Right forelimb (tissue), 1 donor: Measurements from ENCODE around the gene ZEB2.
"Not testable (repeated sequence)": the region's sequence is repeated elsewhere in the genome, so short reads cannot be mapped to it uniquely, and the experiment has no call there.

Experiments used
- DNase-seq: peaks from one replicate; pipeline ENCODE4 v3.0.0-alpha.2; 2018

Gene ZEB2

GRCh38 chr2:144374163-144374661 lies 145.7 kb downstream of the ZEB2 start:
- DNase-seq: no peak

DNA sequence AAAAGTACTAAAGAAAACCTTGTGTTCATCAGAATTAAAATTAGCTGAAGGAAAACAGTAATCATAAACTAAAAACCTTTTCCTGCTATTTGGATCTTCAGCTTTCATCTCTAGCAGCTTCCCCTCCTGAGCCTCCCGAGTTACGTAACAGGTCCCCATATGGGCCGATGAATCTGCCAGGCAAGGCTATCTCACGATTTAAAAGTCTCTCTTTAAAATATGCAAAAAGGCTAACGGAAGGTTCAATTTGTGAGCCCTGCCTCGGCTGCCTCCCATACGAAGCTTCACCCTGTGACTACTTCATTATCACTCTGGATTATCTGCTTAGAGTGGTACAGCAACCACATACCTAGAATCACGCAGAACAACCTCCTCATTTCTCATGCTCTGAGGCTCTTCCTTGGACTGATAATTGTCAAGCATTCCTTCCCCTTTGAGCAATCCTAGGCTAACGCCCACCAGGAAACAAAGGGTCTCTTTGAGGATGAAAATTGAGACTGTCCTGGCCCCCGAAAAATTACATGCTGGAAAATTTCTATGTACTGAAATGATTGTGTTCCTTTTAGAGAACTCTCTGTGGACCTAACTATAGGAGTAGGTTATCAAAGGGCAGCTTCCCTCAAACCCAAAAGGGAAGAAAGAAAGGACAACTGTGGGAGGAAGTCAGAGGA lies 147.4 kb downstream of the ZEB2 start:
- no peak for DNase-seq

DNA sequence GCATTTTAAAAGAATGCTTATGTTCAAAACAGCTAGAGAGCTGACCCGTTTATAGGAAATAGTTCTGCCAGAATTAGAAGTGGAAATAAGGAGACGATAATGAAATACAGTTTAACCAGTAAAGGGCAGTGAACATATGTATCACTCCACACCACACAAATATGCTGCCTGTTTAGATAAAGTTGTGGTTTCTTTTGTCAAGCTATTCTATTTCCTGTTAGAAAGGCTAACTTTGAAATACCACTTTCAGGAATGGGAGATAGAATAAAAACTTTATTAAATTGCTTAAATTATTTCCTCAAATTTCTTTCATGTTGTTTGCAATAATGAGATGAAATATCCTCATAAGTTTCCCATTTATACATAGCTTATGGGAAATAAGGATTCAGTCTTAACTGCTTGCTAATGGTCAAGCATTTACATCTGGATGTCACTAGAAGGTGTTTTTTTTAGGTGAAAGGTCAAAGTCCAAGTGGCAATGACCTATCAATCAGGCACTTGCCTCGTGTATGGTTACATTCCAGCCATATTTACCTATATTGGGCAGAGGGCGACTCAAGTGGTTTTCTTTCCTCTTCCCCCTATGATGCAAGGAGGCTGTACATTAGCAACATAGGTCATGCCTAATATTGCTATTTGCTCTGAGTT lies 148.9 kb downstream of the ZEB2 start:
- no peak for DNase-seq

DNA sequence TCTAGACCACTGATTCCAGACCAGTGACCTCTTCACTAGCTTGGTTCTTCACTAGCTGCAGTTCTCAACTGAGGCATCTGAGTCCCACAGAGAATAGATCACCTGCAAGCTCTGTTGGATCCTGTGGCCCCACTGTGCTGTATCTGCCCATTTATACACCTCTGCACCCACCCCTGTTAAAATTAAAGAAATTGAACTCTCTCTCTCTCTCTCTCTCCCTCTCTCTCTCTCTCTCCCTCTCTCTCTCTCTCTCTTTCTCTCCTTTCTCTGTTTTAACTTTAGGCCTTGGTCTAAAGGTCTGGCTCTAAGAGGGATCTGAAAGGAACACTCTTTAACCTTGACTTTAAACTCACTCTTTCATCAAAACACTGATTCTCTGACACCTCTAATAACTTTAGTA lies 150.5 kb downstream of the ZEB2 start:
- DNase-seq: no peak

- no peak for DNase-seq
Observed at GRCh38 chr2:144366825-144367429, 153.0 kb downstream of the ZEB2 start.

DNA sequence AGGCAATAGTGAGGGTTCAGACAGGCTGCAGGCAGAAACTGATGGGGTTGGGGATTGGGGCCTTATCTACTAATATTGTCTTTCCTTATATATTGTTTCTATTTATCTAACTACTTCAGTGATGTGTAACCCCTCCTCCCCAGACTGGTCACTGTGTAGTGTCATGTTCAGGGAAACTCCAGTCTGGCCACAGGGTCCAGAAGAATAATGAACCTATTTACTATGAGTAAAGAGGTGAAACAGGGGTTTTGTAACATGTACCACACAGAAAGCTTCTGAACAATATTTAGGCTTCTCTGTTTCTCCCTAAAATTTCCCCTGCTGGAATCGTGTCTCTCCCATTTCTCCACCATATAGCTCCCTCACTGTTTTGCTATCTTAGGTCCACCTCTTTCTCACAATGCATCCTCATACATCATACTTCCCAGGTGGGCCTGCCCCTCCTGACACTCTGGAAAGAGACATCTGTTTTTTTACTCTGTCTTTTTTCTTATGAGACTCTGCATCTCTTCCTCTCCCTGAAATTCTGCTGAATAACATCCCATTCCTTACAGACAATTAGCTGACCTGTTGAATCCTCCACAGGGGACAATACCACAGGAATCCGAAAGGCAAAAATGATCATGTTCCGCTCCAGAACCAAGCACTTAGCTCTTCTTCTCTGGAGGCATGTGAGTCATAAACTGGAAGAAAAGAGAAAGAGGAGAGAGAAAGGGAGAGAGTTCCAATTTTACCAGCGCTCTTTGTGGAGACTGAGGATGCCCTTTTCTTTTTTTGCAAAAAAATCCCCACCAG lies 154.8 kb downstream of the ZEB2 start:
- no peak for DNase-seq

- not testable (repeated sequence) for DNase-seq
Observed at GRCh38 chr2:144364247-144364646, 155.7 kb downstream of the ZEB2 start.

GRCh38 chr2:144362401-144362800 lies 157.5 kb downstream of the ZEB2 start:
- no peak for DNase-seq

GRCh38 chr2:144361742-144362141 lies 158.2 kb downstream of the ZEB2 start:
- DNase-seq: no peak

GRCh38 chr2:144359684-144360083 lies 160.2 kb downstream of the ZEB2 start:
- no peak for DNase-seq

- no peak for DNase-seq
Observed at GRCh38 chr2:144358979-144359541, 160.9 kb downstream of the ZEB2 start.

- no peak for DNase-seq
Observed at GRCh38 chr2:144358374-144358964, 161.4 kb downstream of the ZEB2 start.

GRCh38 chr2:144357623-144358373 lies 162.1 kb downstream of the ZEB2 start:
- DNase-seq: no peak

DNA sequence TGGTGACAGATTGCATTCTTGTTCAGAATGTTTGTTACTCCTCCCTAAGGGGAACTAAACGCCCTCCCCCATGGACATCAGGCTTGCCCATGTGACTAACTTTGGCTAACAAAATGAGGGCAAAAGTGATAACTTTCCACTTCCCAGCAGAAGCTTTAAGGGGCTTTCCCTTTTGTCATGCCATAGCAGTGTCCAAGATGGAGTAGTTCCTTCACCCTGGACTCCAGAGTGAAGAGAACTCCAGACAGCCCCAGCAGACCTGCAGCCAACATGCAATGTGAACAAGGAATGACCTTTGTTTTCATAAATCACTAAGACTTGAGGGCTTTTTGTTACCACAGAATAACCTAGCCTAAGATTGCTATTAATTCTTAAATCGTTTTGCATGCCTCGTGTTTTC lies 163.5 kb downstream of the ZEB2 start:
- no peak for DNase-seq

- no peak for DNase-seq
Observed at GRCh38 chr2:144354953-144355352, 165.0 kb downstream of the ZEB2 start.

DNA sequence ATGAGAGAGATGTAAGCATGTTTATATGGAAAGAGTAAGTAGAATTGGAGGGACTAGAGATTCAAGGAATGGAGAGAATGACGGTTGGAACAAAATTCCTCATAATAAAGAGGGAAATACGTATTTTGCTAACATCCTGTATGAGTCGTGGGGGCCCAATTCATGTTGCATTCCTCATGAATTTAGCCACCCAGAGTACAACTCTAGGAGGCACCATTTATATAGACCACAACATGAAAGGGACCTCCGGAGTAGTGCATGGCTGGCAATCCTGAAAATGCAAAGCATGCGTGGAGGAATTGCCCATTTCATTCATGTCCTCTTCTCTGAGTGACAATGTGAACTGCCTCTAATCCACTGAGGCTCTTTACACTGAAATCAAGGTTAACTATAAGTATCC lies 168.2 kb downstream of the ZEB2 start:
- no peak for DNase-seq

- no peak for DNase-seq
Observed at GRCh38 chr2:144350151-144350802, 169.6 kb downstream of the ZEB2 start.

- no peak for DNase-seq
Observed at GRCh38 chr2:144349674-144350073, 170.2 kb downstream of the ZEB2 start.

DNA sequence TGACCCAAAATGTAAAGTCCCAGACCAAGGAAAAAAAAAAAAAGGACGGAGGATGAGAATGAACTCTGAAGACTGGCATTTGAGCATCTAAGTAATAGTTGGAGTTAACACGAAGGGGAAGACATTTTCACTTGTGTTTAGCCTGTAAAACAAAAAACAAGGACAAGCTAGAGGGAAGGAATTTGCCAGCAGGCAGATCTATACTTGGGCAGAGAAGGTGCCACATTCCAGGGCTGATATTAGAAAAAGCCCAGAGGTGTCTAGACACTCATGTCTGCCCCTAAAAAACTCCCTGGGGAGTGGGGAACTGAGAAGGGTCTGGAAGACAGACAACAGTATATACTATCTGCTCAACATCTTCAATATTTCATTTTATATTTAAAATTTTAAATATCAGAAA lies 171.1 kb downstream of the ZEB2 start:
- DNase-seq: no peak

- DNase-seq: no peak
Observed at GRCh38 chr2:144346229-144346628, 173.7 kb downstream of the ZEB2 start.

GRCh38 chr2:144343145-144343544 lies 176.8 kb downstream of the ZEB2 start:
- DNase-seq: no peak
